Measurements from ENCODE around the gene RNU5B-1.

The RNU5B-1 gene

DNA sequence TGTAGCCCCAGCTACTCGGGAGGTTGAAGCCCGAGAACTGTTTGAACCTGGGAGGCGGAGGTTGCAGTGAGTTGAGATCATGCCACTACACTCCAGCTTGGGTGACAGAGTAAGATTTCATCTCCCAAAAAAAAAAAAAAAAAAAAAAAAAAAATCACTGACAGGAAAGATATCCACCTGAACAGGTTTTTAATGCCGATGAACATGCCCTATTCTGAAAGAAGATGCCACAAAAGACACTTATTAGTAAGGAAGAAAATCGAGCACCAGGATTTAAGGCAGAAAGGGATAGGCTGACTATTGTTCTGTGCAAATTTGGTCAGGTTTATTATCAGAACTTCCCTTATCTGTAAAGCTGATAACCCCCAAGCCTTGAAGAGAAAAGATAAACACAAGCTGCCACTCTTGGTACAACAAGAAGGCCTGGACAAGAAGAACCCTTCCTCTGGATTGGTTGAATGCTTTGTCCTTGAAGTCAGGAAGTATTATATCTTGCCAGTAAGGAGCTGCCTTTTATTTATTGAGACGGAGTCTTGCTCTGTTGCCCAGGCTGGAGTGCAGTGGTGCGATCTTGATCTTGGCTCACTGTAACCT, 15.1 kb upstream of the RNU5B-1 start:
- no peak for DNase-seq

DNA sequence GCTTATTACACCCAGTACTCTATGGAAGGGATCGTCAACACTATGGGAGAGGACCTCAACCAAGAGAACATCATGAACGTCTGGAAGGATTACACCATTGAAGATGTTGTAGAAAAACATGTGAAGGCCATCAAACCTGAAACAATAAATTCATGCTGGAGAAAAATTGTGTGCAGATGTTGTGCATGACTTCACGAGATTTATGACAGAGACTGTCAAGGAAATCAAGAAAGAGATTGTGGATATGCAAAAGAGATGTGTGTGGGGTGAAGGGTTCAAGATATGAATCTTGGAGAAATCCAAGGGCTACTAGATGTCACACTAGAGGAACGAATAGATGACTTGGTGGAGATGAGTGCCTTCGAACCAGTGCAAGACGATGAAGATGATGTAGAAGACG, 14.2 kb upstream of the RNU5B-1 start:
- no peak for DNase-seq

DNA sequence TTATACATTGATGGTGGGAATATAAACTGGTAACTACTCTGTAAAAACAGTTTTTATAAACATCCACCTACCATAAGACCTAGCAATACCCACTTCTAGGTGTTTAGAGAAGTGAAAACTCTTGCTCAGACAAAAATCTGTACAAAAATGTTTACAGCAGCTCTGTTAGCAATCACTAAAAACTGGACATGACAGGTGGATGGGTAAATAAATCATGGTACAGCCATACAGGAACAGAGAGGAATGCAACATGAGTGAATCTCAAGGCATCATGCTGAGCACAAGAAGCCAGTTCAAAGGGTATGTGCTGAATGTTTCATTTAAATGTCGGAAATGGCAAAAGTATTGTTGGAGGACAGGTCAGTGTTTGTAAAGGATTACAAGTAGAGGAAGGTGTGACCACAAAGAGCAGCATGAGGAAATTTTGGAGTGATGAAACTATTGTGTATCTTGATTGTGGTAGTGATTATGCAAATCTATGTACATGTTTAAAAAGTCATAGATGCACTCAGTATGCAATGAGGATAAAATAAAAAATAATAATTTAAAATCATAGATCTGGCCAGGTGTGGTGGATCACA, 11.4 kb upstream of the RNU5B-1 start:
- DNase-seq = no peak

DNA sequence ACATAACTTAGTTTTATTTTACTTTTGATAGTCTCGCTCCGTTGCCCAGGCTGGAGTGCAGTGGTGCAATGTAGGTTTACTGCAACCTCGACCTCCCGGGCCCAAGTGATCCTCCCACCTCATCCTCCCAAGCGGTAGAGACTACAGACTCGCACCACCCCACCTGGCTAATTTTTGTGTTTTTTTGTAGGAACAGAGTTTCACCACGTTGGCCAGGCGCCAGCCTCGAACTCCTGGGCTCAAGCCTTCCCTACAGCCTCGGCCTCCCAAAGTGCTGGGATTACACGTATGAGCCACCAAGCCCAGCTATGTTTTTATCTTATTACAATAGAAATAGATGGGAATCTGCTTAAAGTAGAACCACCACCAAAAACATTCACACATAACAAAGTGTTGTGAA, 5.7 kb upstream of the RNU5B-1 start:
- DNase-seq = no peak

DNA sequence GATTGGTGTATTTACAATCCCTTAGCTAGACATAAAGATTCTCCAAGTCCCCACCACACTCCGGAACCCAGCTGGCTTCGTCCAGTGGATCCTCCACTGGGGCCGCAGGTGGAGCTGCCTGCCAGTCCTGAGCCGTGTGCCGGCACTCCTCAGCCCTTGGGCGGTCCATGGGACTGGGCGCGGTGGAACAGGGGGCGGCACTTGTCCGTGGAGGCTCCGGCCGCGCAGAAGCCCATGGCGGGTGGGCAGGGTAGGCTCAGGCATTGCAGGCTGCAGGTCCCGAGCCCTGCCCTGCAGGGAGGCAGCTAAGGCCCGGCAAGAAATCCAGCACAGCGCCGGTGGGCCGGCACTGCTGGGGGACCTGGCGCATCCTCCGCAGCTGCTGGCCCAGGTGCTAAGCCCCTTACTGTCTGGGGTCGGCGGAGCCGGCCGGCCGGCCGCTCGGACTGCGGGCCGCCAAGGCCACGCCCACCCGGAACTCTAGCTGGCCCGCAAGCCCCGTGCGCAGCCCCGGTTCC, 3.5 kb upstream of the RNU5B-1 start:
- DNase-seq = no peak

DNA sequence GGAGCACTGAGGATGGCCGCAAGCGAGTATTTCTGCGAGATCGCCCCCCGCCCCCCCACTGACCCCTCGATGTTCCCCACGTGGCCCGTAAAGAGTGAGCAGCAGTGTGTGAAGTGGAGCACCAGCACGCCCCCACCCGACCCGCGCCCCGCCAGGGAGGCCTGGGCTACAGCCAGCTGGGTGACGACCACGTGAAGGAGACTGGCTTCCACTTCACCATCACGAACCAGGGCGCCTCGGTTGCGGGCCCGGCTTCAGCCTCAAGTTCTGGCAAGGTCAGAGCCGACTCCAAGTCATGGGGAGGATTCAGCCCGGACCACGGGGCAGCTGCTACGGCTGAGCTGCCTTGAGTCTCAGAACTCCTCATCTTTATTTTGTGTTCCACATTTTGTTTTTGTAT, 2.4 kb upstream of the RNU5B-1 start:
- DNase-seq = no peak

DNA sequence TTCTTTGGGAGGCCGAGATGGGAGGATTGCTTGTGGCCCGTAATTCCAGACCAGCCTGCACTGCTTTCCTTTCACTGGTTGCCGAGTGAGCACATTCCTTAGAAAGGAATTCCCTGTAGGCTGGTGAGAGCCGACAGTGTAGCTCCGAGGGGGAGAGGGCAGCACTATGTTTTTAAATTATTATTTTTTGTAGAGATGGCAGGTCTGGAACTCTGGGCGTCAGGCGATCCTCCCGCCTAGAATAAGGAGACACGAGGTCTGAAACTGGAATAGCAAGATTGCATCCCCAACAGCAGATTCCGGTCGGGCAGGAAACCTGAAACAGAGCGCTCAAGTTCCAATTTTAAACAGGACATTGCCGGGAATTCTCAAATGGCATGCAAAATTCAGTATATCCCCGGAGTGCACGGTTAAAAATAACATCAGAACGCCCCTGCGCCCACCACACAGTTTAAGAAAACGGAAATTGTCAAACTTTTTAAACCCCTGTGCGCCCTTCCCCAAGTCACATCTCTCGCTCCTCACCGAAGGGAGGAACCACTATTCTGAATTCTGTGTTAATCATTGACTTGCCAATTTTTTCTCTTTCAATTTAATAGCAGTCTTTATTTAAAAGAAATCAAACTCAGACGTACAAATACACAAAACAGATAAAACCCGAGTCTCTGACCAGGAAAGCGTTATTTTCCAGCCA, 643 bp upstream of the RNU5B-1 start:
- DNase-seq = no peak

DNA sequence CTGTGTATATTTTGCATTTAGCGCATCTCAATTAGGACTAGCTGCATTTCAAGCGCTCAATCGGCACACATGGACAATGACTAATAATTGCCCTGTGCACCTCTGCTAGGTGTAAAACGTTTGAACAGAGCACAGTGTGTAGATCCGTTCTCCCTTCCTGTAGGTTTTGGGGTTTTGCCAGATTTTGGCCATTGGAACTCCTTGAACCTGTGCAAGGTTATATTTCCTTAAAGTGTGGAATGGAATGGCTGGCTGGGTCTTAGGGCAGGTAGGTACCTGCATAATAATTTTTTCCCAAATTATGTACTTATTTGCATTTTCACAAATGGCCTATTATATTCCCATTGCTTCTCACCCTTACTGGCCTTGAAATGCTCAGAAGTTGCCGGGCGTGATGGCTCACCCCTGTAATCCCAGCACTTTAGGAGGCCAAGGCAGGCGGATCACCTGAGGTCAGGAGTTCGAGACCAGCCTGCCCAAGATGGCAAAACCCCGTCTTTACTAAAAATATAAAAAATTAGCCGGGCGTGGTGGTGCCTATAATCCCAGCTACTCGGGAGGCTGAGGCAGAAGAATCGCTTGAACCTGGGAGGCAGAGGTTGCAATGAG, 777 bp downstream of the RNU5B-1 start:
- DNase-seq = no peak

DNA sequence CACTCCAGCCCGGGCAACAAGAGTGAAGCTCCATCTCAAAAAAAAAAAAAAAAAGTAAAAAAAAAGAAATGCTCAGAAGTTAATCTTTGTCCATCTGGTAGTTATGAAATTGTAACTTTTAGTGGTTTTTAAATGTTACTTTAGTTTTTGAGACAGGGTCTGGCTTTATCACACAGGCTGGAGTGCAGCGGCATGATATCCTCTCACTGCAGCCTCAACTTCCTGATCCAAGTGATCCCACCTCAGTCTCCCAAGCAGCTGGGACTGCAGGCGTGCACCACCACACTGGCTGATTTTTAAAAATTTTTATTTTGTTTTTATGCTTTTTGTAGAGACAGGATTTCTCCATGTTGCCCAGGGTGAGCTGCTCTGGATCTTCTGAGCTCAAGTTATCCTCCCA, 1.3 kb downstream of the RNU5B-1 start:
- no peak for DNase-seq

DNA sequence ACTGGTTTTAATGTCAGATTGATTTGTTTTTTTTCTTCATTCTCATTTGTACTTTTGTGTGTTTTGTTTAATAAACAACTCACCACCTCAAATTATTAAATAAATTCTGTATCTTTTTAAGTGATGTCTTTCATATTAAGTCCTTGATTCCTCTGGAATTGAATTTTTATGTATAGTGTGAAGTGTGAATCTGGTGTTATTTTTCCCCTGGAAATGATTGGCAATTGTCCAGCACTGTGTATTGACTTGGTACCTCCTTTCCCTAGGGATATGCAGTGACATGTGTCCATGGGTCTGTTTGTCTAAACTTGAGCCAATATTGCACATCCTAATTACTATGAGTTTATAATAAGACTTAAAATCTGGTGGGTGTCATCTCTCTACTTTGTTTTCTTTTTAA, 2.1 kb downstream of the RNU5B-1 start:
- DNase-seq = no peak

DNA sequence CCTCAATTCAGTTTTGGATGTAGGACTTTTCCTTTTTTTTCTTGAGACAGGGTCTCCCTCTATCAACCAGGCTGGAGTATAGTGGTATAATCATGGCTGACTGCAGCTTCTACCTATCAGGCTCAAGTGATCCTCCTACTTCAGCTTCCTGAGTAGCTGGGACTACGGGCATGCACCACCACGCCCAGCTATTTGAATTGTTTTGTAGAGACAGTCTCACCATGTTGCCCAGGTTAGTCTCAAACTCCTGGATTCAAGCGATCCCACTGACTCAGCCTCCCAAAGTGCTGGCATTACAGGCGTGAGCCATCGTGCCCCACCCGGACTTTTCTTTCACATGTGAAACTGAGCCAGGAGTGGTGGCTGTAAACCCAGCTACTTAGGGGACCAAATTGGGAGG, 3.5 kb downstream of the RNU5B-1 start:
- no peak for DNase-seq

DNA sequence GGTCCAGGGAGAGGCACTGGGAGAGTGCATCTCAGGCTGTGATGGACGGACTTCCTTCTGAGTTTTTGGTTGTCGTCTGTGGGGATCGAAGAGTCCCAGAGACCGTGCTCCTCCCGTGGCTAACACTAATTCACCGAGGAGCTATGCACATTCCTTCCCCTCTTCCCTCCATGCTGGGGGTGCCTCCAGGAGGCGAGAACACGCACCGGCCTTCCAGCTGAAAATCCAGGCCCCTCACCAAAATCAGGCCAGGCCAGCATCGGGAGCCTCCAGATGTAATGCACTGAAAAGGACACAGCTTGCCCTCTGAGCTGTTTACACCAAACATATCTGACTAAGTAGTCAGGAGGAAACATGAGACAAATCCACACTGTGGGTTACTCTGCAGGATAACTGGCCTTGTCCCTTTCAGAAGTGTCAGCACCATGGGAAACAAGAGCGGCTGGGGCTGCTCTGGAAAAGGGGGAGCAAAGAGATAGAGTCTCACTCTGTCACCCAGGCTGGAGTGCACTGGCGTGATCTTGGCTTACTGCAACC, 5.5 kb downstream of the RNU5B-1 start:
- no peak for DNase-seq

DNA sequence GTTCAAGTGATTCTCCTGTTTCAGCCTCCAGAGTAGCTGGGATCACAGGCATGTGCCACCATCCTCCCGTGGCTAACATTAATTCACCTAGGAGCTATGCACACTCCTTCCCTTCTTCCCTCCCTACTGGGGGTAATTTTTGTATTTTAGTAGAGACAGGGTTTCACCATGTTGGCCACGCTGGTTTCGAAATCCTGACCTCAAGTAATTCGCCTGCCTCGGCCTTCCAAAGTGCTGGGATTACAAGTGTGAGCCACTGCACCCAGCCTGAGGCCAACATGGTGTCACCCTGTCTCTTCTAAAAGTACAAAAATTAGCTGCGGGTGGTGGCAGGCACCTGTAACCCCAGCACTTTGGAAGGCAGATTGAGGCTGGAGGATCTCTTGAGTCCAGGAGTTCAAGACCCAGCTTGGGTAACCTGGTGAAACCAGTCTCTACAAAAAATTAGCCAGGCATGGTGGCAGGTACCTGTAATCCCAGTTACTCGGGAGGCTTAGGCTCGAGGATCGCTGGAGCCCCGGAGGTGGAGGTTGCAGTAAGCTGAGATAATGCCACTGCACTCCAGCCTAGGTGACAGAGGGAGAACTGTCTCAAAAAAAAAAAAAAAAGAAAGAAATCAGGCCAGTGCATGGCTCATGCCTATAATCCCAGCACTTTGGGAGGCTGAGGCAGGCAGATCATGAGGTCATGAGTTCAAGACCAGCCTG, 6.1 kb downstream of the RNU5B-1 start:
- DNase-seq = no peak

DNA sequence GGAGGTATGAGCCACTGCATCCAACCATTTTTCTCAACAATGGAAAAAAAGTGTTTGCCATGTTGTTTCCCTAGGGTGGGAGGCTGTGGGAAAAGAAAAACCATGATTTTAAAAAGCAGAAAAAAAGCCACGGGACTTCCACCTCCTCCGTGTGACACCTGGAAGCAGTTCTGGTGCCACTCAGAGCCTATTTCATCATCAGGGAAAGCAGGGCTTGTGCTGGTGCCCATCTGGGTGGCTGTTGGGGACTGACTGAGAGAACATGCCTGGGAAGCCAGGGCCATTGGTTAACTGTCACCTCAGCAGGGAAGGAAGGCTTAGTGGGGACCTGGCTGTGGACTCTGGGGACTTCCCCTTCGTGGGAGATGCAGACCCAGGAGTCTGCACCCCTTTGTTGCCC, 7.3 kb downstream of the RNU5B-1 start:
- DNase-seq = no peak

DNA sequence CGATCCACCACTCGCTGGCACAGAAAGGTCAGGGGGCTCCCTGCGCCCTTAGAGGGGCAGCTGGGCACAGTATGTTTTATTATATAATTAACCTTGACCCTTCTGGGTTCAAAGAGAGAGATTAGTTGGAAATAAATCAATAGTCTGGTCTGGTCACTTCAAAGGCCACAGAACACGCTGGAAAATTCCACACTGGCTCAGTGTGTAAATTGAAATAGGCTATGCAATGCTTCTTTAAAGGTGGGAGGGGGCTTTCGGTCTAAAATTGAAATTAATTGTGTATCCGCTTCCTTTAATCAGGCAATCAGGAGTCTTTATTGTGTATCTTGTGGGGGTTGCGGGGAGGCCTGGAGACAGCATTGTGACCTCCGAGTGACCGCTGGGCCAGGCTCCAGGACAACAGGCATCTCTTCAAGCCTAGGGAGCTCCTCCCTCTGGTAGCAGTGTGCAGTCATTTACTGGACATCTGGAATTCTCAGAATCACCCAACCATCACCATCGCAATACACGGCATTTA, 8.0 kb downstream of the RNU5B-1 start:
- no peak for DNase-seq

DNA sequence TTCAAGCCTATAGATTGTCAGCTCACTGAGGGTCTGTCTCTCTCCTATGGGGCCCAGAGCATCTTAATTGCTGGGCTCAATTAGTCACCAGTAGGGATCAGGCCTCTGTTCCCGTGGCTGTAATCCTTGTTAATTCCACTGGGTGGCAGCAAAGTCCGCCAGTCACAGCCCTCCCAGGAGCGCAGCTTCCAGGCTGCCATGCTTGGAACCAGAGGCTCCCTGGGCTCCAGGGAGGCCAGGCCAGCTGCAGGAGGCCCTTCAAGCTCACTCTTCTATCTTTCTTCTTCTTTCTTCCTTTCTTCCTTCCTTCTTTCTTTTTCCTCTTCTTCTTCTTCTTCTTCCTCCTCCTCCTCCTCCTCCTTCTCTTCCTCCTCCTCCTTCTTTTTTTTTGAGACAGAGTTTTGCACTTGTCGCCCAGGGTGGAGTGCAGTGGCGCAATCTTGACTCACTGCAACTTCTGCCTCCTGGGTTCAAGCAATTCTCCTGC, 14.4 kb downstream of the RNU5B-1 start:
- peak; percentile 84 for DNase-seq

DNA sequence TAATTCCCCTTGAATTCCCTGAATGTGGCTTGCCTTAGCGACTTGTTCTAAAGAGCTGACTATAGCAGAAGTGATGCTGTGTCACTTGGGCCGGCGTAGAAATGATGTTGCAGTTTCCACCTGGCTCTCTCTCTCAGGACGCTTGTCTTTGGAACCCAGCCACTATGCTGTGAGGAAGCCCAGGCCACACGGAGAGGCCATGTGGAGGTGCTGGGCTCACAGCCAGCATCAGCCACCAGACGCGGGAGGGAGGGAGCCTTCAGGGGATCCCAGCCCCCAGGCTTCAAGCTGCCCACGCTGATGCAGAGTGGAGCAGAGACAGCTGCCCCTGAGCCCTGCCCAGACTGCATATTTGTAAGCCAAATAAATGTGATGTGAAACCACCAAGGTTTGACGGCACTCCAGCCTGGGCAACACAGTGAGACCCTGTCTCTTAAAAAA, 18.6 kb downstream of the RNU5B-1 start:
- DNase-seq = no peak

DNA sequence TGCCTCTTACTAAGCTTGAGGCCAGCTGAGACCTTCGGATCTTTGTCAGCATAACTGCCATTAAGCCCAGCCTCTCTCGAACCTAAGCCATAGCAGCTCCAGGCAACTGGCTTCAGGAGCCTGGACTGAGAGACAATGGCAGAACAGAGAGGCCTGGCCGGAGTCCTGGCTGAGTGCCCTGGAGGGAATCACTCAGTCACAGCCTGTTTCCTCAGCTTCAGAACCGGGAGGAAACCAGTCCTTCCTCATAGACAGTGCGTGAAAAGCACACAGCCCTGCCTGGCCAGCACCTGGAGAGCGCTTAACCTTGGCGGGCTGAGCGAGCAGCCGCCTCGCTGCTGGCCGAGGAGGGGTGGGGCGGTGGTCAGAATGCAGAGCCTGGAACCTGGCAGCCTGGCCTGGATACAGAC, 21.6 kb downstream of the RNU5B-1 start:
- DNase-seq = no peak

DNA sequence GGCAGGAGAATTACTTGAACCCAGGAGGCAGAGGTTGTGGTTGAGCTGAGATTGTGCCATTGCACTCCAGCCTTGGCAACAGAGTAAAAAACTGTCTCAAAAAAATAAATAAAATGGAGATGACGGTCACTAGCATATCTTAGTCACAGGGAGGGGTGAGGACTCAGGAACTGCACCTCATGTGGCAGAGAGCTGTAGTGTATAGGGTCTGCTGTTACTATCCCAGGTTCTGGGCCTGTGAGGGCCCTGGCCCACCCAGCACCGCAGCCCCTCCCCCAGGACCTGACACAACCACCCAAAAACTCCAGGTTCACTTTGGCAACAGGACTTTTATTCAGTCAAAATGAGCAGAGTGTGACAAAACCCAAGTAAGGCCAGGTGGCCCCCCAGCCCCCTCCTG, 22.3 kb downstream of the RNU5B-1 start:
- DNase-seq = no peak

DNA sequence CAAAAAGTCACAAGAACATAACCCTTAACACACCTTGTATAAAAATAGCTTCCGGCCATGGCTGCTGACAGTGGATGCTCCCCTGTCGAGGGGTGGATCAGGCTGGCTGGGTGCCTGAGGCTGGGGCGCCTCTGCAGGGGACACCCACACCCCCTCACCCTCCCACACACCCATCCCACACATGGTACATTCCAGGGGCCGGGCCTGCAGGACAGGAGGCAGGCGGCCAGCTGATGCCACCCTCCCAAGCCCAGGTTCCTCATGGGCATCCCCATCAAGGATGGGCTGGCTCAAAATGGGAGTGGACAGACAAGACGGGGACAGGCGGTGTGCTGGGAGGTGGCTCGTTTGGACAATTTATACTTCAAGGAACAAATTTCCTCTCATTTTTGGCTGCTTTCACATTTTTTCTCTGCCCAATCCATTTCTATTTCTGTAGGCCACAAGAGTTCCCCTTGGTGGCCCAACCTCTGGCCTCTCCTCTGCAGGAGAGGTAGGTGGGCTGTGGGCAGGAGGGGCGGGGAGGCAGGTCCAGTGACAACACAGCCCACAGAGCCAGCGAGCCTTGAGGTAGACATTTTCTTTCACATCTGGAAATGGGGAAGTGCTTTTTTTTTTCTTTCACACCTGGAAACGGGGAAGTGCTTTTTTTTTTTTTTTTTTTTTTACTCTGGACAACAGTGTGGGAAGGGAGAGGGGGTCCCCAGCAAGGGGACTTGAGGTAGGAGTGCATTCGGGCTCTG, 23.3 kb downstream of the RNU5B-1 start:
- no peak for DNase-seq

DNA sequence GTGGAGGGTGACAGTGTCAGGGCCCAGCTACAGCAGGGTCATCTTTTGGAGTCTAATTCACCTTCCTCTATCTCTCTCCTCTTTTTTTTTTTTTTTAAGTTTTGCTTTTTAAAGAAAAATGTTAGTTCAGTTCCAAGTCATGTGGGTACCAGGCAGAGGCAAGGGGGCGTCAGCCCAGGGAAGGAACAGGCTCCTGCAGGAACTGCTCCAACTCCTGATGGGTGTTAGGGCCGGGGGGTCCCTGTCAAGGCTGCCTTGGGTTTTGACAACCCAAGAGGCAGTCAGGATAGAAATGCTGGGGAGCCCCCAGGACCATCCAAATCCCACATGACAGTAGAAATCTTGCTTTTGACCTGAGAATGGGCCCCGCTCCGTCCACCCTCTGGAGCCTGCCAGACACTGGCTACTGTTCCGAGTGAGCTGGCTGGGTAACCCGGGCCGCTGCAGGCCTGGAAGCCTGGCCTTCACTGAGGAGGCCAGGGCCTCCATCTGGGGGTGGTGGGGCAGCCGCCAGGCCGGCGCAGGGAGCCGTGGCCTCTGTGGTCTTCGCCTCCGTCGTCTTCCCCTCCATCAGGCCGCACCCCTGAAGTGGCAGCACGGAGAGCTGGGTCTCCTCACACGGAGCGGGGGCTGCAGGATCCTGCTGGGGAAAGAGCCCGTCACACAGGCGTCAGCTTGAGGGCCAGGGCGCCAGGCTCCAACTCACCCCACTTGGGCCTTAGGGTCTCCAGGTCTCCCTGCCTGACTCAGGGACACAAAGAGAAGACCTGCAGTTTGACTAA, 24.2 kb downstream of the RNU5B-1 start:
- no peak for DNase-seq

All from CD4-positive, alpha-beta T cell treated with Interleukin-21 for 1 hour (primary cell).